HTR-8/SVneo (cell line): ENCODE measurements around the gene ATG2A.
A peak's percentile ranks its signal among the peaks of the same experiment; 100 is the strongest.

Experiments
- DNase-seq: peaks from one replicate; pipeline ENCODE4 v3.0.0; 2011; ENCODE audit warnings: low spot score, mixed read lengths; ENCODE audit not compliant: insufficient read length
- FAIRE-seq: peaks from 2 replicates; lab custom pipeline; 2011; peaks lifted over from hg19 to GRCh38; lab: Jason Lieb, UNC

ATG2A gene

GRCh38 chr11:64888729-64889511 lies 28.1 kb downstream of the ATG2A start:
- FAIRE-seq, result no peak
- DNase-seq, result no peak

GRCh38 chr11:64888406-64888728 lies 28.6 kb downstream of the ATG2A start:
- DNase-seq (no peak), FAIRE-seq (no peak)

- DNase-seq, result peak; percentile 63
- no peak for FAIRE-seq
These were observed 29.1 kb downstream of the ATG2A start for GRCh38 chr11:64887757-64888405.

GRCh38 chr11:64887234-64887756 lies 29.7 kb downstream of the ATG2A start:
- FAIRE-seq (no peak), DNase-seq (no peak)

GRCh38 chr11:64885367-64886286 lies 31.4 kb downstream of the ATG2A start:
- FAIRE-seq, result no peak
- DNase-seq, result no peak

- FAIRE-seq (no peak), DNase-seq (no peak)
These were observed 33.0 kb downstream of the ATG2A start for GRCh38 chr11:64884019-64884418.

GRCh38 chr11:64883575-64883974 lies 33.4 kb downstream of the ATG2A start:
- FAIRE-seq (no peak), DNase-seq (no peak)

GRCh38 chr11:64882243-64882642 lies 34.8 kb downstream of the ATG2A start:
- FAIRE-seq, result no peak
- no peak for DNase-seq

- DNase-seq, result no peak
- FAIRE-seq, result no peak
These were observed 35.5 kb downstream of the ATG2A start for GRCh38 chr11:64881476-64881875.

- no peak for FAIRE-seq
- no peak for DNase-seq
These were observed 36.6 kb downstream of the ATG2A start for GRCh38 chr11:64880240-64881001.

- DNase-seq (no peak), FAIRE-seq (no peak)
These were observed 37.6 kb downstream of the ATG2A start for GRCh38 chr11:64879244-64879900.

- peak; percentile 57 for FAIRE-seq
These were observed 38.3 kb downstream of the ATG2A start, which contains the start of gene EHD1 for GRCh38 chr11:64878494-64879243. EHD1 (minus strand) TSS chr11:64878621; CDS start chr11:64878464, 157 bp downstream.

GRCh38 chr11:64878223-64878493 lies 38.9 kb downstream of the ATG2A start:
- no peak for FAIRE-seq
- no peak for DNase-seq

More at GRCh38 chr11:64878494-64879243, 38.3 kb downstream of the ATG2A start, which contains the start of gene EHD1:
- peak; percentile 94 for DNase-seq

GRCh38 chr11:64877390-64878222 lies 39.4 kb downstream of the ATG2A start:
- DNase-seq, result no peak
- no peak for FAIRE-seq

GRCh38 chr11:64876835-64877341 lies 40.1 kb downstream of the ATG2A start:
- peak; percentile 38 for DNase-seq
- no peak for FAIRE-seq

- FAIRE-seq, result no peak
- no peak for DNase-seq
These were observed 40.7 kb downstream of the ATG2A start for GRCh38 chr11:64876229-64876750.
